Ramos (cell line): ENCODE data around the gene ISG15.

Experiments used
- in situ Hi-C: fragments of 300-500 bp; cut with MboI; formaldehyde crosslinking; loops from one replicate; pipeline ENCODE4 v1.14.3; 2022; ENCODE audit warnings: low sequenced_read_pairs; ENCODE audit not compliant: unreplicated experiment

Gene ISG15

DNA sequence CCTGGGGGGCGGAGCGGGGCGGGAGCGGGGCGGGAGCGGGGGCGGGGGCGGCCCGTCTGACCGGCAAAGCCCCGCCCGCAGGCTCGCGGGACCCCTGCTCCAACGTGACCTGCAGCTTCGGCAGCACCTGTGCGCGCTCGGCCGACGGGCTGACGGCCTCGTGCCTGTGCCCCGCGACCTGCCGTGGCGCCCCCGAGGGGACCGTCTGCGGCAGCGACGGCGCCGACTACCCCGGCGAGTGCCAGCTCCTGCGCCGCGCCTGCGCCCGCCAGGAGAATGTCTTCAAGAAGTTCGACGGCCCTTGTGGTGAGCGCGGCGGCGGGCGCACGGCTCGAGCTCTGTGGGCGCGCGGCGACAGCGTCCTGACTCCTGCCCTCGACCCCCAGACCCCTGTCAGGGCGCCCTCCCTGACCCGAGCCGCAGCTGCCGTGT, 27.8 kb downstream of the ISG15 start:
- in situ Hi-C loops: no loop called here

DNA sequence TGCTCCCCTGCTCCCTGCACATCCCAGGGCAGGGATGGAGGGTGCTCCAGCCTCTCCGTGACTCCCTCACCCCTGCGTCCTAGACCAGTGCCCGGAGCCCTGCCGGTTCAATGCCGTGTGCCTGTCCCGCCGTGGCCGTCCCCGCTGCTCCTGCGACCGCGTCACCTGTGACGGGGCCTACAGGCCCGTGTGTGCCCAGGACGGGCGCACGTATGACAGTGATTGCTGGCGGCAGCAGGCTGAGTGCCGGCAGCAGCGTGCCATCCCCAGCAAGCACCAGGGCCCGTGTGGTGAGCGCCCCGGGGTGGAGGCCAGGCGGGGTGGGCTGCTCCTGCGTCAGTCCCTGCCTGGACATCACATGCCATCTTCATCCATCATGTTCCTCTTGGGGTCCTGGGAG, 28.6 kb downstream of the ISG15 start:
- in situ Hi-C loops: no loop called here

DNA sequence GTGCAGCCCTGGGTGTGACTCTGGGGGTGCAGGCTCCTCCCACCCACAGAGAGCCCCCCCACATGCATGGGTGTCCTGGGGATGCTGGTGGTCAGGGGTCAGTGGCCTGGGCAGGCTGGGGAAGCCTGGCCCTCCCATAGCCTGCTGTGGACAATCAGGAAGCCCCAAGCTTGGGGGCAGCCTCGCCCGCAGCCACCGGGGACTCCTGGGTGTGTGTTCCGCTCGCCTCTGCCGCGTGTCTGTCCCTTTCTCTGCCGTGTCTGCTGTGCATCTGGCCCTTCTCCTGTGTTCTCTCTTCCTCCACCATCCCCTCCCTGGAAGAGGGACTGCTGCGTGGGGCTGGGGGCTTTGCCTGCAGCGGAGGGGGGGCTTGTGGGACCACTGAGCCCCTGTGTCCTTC, 29.5 kb downstream of the ISG15 start:
- in situ Hi-C loops: no loop called here

GRCh38 chr1:1043411-1043810, 30.1 kb downstream of the ISG15 start:
- in situ Hi-C loops: no loop called here

- in situ Hi-C loops: no loop called here
These were observed 30.6 kb downstream of the ISG15 start for GRCh38 chr1:1043921-1044320.

GRCh38 chr1:1044455-1045078, 31.3 kb downstream of the ISG15 start:
- in situ Hi-C loops: no loop called here

- in situ Hi-C loops: no loop called here
These were observed 31.8 kb downstream of the ISG15 start for GRCh38 chr1:1045129-1045528.

DNA sequence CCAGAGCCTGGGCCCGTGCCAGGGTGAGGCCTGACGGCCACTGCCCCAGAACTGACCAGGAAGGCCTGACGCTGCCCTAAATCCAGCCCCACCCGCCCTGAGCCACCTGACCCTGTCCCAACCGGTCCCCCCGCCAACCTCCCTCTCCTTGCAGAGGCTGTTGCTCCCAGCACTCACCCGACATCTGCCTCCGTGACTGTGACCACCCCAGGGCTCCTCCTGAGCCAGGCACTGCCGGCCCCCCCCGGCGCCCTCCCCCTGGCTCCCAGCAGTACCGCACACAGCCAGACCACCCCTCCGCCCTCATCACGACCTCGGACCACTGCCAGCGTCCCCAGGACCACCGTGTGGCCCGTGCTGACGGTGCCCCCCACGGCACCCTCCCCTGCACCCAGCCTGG, 32.9 kb downstream of the ISG15 start:
- in situ Hi-C loops: no loop called here

DNA sequence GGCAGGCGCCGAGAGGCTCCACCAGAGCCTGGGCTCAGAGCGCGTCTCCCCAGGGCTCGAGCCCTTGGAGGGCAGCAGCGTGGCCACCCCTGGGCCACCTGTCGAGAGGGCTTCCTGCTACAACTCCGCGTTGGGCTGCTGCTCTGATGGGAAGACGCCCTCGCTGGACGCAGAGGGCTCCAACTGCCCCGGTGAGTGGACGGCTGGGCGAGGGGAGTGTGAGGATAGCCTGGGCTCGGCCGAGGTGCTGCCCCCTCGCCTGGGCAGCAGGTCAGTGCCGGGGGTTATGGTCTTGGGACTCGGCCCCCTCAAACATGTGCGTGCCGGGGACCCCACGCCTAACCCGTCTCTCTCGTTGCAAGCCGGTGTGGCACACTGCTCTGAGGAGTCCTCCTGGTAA, 33.5 kb downstream of the ISG15 start:
- in situ Hi-C loops: no loop called here

- in situ Hi-C loops: no loop called here
These were observed 34.1 kb downstream of the ISG15 start for GRCh38 chr1:1047407-1047806.

DNA sequence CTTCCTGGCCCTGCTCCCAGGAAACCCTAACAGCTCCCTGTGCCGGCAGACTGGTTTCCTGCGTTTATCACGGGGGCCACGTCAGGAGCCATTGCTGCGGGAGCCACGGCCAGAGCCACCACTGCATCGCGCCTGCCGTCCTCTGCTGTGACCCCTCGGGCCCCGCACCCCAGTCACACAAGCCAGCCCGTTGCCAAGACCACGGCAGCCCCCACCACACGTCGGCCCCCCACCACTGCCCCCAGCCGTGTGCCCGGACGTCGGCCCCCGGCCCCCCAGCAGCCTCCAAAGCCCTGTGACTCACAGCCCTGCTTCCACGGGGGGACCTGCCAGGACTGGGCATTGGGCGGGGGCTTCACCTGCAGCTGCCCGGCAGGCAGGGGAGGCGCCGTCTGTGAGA, 34.7 kb downstream of the ISG15 start:
- in situ Hi-C loops: no loop called here

- in situ Hi-C loops: no loop called here
These were observed 35.5 kb downstream of the ISG15 start for GRCh38 chr1:1048765-1049164.

DNA sequence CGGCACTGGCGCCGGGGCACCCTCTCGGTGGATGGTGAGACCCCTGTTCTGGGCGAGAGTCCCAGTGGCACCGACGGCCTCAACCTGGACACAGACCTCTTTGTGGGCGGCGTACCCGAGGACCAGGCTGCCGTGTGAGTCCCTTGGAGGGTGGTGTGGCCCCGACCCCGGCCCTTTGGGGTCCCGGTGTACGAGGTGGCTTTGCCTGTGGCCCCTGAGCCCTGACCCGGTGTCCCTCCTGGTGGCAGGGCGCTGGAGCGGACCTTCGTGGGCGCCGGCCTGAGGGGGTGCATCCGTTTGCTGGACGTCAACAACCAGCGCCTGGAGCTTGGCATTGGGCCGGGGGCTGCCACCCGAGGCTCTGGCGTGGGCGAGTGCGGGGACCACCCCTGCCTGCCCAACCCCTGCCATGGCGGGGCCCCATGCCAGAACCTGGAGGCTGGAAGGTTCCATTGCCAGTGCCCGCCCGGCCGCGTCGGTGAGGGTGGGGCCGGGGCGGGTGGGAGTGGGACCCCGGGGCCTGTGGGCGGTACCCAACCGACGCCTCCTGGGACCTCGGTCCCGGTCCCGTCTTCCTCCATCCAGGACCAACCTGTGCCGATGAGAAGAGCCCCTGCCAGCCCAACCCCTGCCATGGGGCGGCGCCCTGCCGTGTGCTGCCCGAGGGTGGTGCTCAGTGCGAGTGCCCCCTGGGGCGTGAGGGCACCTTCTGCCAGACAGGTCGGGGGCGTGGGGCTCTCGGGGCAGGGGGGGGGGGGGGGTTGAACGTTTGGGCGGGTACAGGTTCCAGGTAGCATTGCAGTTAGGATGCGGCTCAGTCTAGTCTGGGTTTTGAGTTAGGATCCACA, 36.2 kb downstream of the ISG15 start:
- in situ Hi-C loops: loop anchor here (5.0 kb wide), 1 partner anchor 63 kb away; no protein-coding TSS in a partner anchor

GRCh38 chr1:1050577-1051052, 37.3 kb downstream of the ISG15 start:
- in situ Hi-C loops: loop anchor here (5.0 kb wide), 1 partner anchor 62 kb away; no protein-coding TSS in a partner anchor

DNA sequence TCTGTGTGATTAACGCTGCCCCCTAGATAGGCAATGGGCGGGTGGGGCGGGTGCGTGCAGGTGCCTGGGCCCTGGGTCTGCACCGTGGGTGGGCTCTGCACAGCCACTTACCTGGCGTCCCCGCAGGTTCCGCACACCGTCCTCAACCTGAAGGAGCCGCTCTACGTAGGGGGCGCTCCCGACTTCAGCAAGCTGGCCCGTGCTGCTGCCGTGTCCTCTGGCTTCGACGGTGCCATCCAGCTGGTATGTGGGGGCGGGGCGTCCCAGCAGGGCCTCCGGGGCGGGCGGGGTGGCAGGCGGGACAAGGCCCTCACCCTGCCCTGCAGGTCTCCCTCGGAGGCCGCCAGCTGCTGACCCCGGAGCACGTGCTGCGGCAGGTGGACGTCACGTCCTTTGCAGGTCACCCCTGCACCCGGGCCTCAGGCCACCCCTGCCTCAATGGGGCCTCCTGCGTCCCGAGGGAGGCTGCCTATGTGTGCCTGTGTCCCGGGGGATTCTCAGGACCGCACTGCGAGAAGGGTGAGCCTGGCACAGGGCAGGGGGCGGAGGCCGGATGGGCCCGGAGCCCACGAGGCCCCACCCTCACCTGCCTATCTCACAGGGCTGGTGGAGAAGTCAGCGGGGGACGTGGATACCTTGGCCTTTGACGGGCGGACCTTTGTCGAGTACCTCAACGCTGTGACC, 38.0 kb downstream of the ISG15 start:
- in situ Hi-C loops: loop anchor here (5.0 kb wide), 1 partner anchor 61 kb away; no protein-coding TSS in a partner anchor

DNA sequence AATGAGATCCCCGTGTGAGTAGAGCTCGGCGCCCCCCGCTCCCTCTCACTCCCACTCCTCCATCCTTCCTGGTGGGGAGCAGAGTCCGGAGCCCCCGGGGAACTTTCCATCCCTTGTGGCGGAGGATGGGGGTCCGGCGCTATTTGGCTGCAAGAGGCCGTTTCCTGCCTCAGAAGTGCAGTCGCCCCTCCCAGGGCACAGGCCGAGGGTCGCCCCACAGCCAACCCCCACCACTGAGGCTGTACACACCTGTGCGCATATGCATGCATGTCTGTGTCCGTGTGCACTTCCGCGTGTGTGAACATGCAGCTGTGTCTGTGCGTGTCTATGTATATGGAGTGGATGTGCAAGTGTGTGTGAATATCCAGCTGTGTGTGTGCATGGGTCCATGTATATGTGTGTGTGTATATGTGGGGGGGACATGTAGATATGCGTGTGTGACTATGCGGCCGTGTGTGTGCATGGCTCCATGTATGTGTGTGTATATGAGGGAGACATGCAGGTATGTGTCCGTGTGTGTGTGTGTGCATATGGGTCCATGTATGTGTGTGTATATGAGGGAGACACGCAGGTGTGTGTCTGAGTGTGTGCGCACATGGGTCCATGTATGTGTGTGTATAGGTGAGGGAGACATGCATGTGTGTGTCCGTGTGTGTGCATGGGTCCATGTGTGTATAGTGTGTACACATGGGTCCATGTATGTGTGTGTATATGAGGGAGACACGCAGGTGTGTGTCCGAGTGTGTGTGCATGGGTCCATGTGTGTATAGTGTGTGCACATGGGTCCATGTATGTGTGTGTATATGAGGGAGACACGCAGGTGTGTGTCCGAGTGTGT, 38.9 kb downstream of the ISG15 start:
- in situ Hi-C loops: loop anchor here (5.0 kb wide), 1 partner anchor 60 kb away; no protein-coding TSS in a partner anchor

- in situ Hi-C loops: loop anchor here (5.0 kb wide), 1 partner anchor 59 kb away; no protein-coding TSS in a partner anchor
These were observed 39.7 kb downstream of the ISG15 start for GRCh38 chr1:1053022-1053421.

- in situ Hi-C loops: loop anchor here (5.0 kb wide), 1 partner anchor 59 kb away; no protein-coding TSS in a partner anchor
These were observed 40.4 kb downstream of the ISG15 start for GRCh38 chr1:1053682-1054081.

GRCh38 chr1:1054099-1054700, 40.9 kb downstream of the ISG15 start:
- in situ Hi-C loops: loop anchor here (5.0 kb wide), 1 partner anchor 58 kb away; no protein-coding TSS in a partner anchor
